NOMO-1 treated with DMSO at 0.1 percent for 48 hours (cell line): ENCODE measurements around the gene DNAJC3.
"Not testable (repeated sequence)": the region's sequence is repeated elsewhere in the genome, so short reads cannot be mapped to it uniquely, and the experiment has no call there.

Source experiments
- DNase-seq: peaks from one replicate; lab custom pipeline; 2025; ENCODE audit not compliant: unreplicated experiment; lab: John Stamatoyannopoulos, UW

The DNAJC3 gene

GRCh38 chr13:95667235-95667634 is 9.7 kb upstream of the DNAJC3 start:
- not testable (repeated sequence) for DNase-seq

GRCh38 chr13:95671597-95671996 is 5.3 kb upstream of the DNAJC3 start:
- no peak for DNase-seq

DNA sequence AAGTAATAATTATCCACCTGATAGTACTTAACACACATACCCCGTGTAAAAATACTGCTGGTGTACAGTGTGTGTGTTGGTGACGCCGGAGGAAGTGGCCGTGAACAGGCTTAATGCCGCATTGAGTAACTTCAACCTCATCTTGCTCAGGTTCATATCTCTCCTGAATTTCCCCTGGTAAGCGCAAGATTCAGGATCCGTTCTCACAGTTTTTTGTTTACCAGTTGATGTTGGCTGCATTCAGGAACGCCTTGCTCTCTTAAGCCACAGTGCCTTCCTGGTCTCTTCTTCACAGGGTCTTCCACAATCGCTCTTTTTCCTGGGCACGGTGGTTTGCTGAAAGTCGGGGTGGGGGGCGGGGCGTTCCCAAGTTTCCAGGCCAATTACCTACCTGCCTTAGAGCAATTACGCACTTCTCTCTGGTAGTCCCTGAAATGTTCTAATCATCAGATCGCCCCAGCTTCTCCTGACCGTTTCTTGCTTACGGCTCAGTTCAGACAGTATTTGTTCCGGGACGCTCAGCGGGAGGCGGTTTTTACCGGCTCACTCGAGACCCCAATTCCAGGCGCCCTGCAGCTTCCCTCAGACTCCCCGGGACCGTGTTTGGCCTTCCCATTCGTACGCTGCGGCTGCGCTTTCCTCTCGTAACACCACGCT is 706 bp upstream of the DNAJC3 start:
- peak; percentile 59 for DNase-seq

GRCh38 chr13:95677564-95678266 is 776 bp downstream of the DNAJC3 start:
- DNase-seq = peak; percentile 33

DNA sequence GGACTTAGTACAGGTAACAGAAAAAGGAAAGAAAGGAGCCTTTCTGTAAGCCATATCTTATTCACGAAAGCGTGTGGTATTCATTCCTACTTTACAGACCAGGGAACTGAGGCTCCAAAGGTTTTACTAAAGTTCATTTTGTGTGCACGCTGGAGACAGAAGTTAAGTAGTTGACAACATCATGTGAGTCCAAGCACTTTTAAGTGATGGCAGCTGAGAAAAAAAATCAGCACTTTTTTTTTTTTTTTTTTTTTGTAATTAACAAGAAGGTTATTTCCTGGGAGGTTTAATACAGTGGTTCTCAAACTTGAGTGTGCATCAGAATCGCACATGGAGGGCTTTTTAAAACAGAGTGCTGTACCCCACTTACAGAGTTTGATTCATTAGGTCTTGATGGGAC is 2.0 kb downstream of the DNAJC3 start:
- DNase-seq = no peak

DNA sequence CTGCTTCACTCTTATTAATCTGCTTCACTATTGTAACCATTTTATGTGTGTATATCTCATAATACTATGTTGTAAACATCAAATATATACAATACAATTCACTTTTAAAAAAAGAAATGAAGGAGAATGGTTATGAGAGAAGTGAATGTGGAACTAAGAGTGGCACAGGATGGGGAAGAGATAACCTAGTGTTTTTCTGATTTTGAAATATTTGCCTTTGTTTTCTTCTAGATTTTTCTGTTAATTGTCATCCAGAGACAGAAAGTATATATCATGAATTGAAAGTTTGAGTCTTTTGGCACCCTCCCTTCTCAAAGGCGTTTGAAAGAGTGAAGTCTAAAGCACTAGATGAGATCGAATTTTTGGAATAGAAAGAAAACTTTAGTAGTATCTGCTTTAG is 2.8 kb downstream of the DNAJC3 start:
- DNase-seq = peak; percentile 72

- no peak for DNase-seq
Observed at GRCh38 chr13:95684418-95684817, 7.5 kb downstream of the DNAJC3 start.

- not testable (repeated sequence) for DNase-seq
Observed at GRCh38 chr13:95684960-95685359, 8.0 kb downstream of the DNAJC3 start.

DNA sequence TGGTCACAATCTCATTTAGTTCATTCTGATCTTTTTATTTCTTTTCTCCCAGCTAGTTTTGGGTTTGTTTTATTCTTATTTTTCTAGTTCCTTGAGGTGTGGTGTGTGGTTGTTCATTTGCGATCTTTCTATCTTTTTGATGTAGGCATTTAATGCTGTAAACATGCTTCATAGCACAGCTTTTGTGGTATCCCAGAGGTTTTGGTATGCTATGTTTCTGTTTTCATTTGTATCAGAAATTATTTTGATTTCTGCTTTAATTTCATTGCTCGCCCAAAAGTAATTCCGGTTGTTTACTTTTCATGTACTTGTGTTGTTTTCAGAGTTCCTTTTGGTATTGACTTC is 12.6 kb downstream of the DNAJC3 start:
- no peak for DNase-seq

DNA sequence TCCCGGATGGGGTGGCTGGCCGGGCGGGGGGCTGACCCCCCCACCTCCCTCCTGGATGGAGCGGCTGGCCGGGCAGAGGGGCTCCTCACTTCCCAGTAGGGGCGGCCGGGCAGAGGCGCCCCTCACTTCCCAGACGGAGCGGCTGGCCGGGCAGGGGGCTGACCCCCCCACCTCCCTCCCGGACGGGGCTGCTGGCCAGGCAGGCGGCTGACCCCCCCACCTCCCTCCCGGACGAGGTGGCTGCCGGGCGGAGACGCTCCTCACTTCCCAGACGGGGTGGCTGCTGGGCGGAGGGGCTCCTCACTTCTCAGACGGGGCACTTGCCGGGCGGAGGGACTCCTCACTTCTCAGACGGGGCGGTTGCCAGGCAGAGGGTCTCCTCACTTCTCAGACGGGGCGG is 14.0 kb downstream of the DNAJC3 start:
- not testable (repeated sequence) for DNase-seq

GRCh38 chr13:95697052-95697680 is 20.2 kb downstream of the DNAJC3 start:
- no peak for DNase-seq

- no peak for DNase-seq
Observed at GRCh38 chr13:95698047-95698749, 21.3 kb downstream of the DNAJC3 start.

- no peak for DNase-seq
Observed at GRCh38 chr13:95703576-95703975, 26.6 kb downstream of the DNAJC3 start.

GRCh38 chr13:95704510-95704909 is 27.6 kb downstream of the DNAJC3 start:
- no peak for DNase-seq

DNA sequence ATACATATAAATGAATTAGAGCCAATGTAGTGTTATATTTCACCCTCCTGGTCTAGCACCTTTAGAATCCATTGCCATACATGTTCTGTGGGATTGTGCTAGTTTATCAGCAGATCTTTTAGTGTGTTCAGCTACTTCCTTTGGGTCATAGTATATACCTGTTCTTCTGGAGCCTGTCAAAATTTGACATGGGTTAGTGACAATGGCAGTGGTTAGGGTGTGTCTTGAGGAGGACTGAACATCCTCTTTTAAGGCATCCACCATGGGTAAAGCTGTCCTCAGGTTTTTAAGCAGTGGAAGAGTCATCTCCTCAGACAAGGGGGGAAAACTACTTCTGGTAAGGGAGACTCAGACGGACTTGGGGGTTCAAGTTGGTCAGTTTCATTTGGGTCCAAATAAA is 29.4 kb downstream of the DNAJC3 start:
- no peak for DNase-seq

GRCh38 chr13:95707035-95707434 is 30.1 kb downstream of the DNAJC3 start:
- DNase-seq = no peak

DNA sequence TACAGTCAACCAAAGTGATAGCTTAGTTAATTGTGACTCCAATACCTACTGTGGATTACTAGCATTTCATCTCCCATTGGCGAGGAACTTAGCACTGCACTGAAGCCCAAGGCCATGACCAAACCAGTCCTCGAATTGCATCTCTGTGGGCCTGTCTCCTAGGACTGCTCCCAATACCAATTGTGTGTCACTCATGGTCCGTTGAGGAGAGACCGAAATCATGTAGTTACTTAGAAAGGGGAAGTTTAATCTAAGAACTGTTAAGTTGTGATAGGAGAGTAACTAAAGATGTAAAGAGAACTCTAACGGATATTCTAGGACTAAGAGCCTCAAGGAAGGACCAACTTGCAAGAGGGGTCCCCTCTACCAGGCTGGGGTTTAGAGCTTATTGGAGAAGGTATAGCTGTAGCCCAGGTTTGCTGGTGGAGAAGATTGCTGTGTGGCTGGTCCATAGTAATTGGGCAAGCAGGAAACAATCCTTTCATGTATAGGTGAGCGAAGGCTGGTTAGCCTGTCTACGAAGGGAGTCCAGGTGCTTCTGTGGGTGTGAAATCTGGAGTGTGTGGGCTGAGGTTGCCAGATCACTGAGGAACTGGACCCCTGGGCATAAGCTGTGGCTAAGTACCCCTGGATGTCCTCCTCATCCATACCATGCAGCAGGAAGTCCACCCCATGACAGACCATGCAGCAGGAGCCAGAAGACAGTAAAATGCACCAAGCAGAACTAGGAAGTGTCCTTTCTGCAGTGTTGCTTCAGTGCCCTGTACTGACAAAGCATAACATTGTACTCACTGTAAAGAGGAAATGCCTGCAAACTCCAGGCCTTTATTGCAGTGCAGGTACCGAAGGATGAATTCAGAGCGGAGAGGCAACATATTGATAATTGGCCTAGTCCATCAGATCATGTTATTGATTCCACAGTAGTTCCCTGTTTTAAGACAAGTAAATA is 30.8 kb downstream of the DNAJC3 start:
- DNase-seq = peak; percentile 70

DNA sequence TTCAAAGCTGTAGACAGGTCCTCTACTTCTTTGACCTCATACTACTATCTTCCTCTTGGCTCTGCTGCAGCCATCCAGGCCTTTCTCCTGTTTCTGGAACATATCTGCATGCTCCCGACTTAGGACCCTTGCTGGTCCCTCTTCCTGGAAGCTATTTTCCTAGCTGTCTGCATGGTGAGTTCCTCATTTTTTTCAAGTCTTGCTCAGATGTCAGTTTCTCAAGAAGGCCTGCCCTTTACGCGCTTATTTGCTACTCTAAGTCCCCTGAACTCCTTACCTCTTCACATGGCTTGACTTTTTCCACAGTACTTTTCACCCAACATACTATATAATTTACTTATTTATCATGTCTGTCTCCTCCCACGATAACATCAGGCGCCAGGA is 31.4 kb downstream of the DNAJC3 start:
- DNase-seq = no peak

- peak; percentile 8 for DNase-seq
Observed at GRCh38 chr13:95708811-95709500, 32.0 kb downstream of the DNAJC3 start.

- no peak for DNase-seq
Observed at GRCh38 chr13:95710313-95710712, 33.4 kb downstream of the DNAJC3 start.
